ENCODE measurements around the gene HERC4. TPM values are rescaled to one million over a fixed set of nuclear protein-coding genes. Genes with fewer than 3 reads are reported as not detected.
"Not testable (repeated sequence)": the region's sequence is repeated elsewhere in the genome, so short reads cannot be mapped to it uniquely, and the experiment has no call there.

Gene HERC4
- total RNA-seq, 2 donors from 2014 or later: 51.0 to 63.9 TPM

GRCh38 chr10:67923551-67923950, 151.5 kb downstream of the HERC4 start:
- no peak for DNase-seq
- intact Hi-C loops (cut with DNase I, micrococcal nuclease): no loop called here

GRCh38 chr10:67921065-67921464, 154.0 kb downstream of the HERC4 start:
- DNase-seq (no peak), ATAC-seq (no peak)
- intact Hi-C loops (cut with DNase I, micrococcal nuclease): no loop called here

More at GRCh38 chr10:67923551-67923950, 151.5 kb downstream of the HERC4 start:
- ATAC-seq: no peak

- ATAC-seq (no peak), DNase-seq (no peak)
- intact Hi-C loops (cut with DNase I, micrococcal nuclease): no loop called here
These were observed 157.4 kb downstream of the HERC4 start for GRCh38 chr10:67917679-67918078.

GRCh38 chr10:67917169-67917568, 157.9 kb downstream of the HERC4 start:
- DNase-seq: no peak
- peak; percentile 28 for ATAC-seq

GRCh38 chr10:67914777-67915340, 160.2 kb downstream of the HERC4 start:
- ATAC-seq (no peak), DNase-seq (no peak)
- intact Hi-C loops (cut with DNase I, micrococcal nuclease): no loop called here

More at GRCh38 chr10:67917169-67917568, 157.9 kb downstream of the HERC4 start:
- intact Hi-C loops (cut with DNase I, micrococcal nuclease): no loop called here

GRCh38 chr10:67912331-67912946, 162.6 kb downstream of the HERC4 start:
- no peak for ATAC-seq
- DNase-seq: no peak
- intact Hi-C loops (cut with DNase I, micrococcal nuclease): no loop called here

GRCh38 chr10:67903581-67903980, 171.5 kb downstream of the HERC4 start:
- intact Hi-C loops (cut with DNase I, micrococcal nuclease): no loop called here
- ATAC-seq: no peak
- DNase-seq: no peak

- intact Hi-C loops (cut with DNase I, micrococcal nuclease): no loop called here
- DNase-seq: no peak
These were observed 181.4 kb downstream of the HERC4 start for GRCh38 chr10:67893637-67894036.

GRCh38 chr10:67884842-67885670, 190.0 kb downstream of the HERC4 start:
- peak; percentile 77 for ATAC-seq
- intact Hi-C loops (cut with DNase I, micrococcal nuclease): no loop called here

More at GRCh38 chr10:67893637-67894036, 181.4 kb downstream of the HERC4 start:
- no peak for ATAC-seq

GRCh38 chr10:67884313-67884841, 190.7 kb downstream of the HERC4 start, which contains the start of gene SIRT1:
Gene SIRT1, plus strand, starts transcription at chr10:67884656. Its CDS starts 66 bp downstream, at chr10:67884722.
- DNase-seq: peak; percentile 96 to 98
- intact Hi-C loops (cut with DNase I, micrococcal nuclease): no loop called here
- ATAC-seq: peak; percentile 88

More at GRCh38 chr10:67884842-67885670, 190.0 kb downstream of the HERC4 start:
- peak; percentile 81 to 90 for DNase-seq

- intact Hi-C loops (cut with DNase I, micrococcal nuclease): no loop called here
- ATAC-seq: peak; percentile 22
- DNase-seq: peak in 1 of 2 donors; percentile 18
These were observed 191.3 kb downstream of the HERC4 start for GRCh38 chr10:67883710-67884312.

GRCh38 chr10:67878133-67878532, 196.9 kb downstream of the HERC4 start:
- intact Hi-C loops (cut with DNase I, micrococcal nuclease): no loop called here

GRCh38 chr10:67877421-67877820, 197.7 kb downstream of the HERC4 start:
- ATAC-seq; intact Hi-C loops (cut with DNase I, micrococcal nuclease); DNase-seq: not testable (repeated sequence)

More at GRCh38 chr10:67878133-67878532, 196.9 kb downstream of the HERC4 start:
- DNase-seq (no peak), ATAC-seq (no peak)

- intact Hi-C loops (cut with DNase I, micrococcal nuclease): no loop called here
- no peak for DNase-seq
- no peak for ATAC-seq
These were observed 199.5 kb downstream of the HERC4 start for GRCh38 chr10:67875340-67876238.
